Hepatocyte (in vitro differentiated cells): ENCODE results near the gene STK32C.

Experiments
- EZH2phosphoT487 ChIP-seq: fragments of 200-600 bp; sonication (generic); IDR thresholded peaks from one replicate; pipeline ENCODE4 v1.6.1; 2018; ENCODE audit warnings: antibody characterized with exemption, mild to moderate bottlenecking, low read depth, moderate library complexity; ENCODE audit not compliant: unreplicated experiment, severe bottlenecking
- TF ChIP-seq, protein P1 (sequence below): fragments of 200-600 bp; sonication (generic); IDR thresholded peaks from 2 replicates; pipeline ENCODE4 v1.5.1; 2016; ENCODE audit warnings: antibody characterized with exemption, mild to moderate bottlenecking; ENCODE audit not compliant: poor library complexity

DNA sequence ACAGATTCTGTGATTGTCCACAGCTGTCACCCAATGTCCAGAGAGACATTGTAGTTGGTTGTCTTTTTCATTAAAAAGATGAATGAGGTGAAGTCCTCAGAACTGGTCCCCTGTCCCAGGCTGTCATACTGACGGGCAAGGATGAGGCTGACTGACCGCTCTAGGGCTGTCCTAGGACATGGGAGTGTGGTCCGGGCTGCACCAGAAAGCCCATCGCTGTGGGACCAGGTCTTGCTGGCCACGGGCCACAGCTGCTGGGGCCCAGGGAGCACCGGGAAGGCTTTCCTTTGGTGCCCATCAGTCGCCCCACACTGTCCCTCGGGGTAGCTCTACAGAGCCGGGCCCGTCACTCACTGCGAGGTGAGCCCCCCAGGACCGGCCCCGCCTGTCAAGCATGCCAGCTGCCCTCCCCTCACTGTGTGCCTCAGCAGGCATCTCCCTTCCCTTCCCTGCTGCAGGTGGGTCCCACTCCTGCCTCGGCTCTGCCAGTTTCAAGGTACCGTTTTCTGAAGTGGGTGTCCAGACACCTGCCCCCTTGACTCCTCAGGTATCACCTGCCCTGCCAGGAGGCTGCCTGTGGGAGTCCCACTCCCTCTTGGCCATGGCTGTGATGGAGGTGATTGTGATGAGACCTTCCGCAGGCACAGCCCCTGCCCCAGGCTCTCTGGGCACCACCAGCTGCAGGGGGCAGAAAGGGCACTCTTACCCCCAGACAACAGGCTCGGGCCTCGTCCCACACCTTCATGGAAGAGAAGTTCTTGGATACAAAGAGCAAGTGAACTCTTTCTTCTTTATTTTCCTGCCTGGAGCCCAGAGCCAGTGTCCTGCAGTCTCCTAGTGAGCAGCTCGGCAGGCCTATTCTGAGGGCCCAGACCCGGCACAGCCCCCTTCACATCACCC is 46.0 kb upstream of the STK32C start:
- no peak for TF ChIP-seq EZH2phosphoT487
- TF ChIP-seq, protein P1, sequence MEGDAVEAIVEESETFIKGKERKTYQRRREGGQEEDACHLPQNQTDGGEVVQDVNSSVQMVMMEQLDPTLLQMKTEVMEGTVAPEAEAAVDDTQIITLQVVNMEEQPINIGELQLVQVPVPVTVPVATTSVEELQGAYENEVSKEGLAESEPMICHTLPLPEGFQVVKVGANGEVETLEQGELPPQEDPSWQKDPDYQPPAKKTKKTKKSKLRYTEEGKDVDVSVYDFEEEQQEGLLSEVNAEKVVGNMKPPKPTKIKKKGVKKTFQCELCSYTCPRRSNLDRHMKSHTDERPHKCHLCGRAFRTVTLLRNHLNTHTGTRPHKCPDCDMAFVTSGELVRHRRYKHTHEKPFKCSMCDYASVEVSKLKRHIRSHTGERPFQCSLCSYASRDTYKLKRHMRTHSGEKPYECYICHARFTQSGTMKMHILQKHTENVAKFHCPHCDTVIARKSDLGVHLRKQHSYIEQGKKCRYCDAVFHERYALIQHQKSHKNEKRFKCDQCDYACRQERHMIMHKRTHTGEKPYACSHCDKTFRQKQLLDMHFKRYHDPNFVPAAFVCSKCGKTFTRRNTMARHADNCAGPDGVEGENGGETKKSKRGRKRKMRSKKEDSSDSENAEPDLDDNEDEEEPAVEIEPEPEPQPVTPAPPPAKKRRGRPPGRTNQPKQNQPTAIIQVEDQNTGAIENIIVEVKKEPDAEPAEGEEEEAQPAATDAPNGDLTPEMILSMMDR: no peak
